K562 (cell line): ENCODE measurements around the gene EGFL7. TPM values are rescaled to one million over a fixed set of nuclear protein-coding genes. Genes with fewer than 3 reads are reported as not detected.

Experiments
- ATF3 ChIP-seq, 2 experiments: fragments of 450-650 bp in 1 of 2; sonication (generic) in 1 of 2; formaldehyde crosslinking in 1 of 2; IDR thresholded peaks in 1 of 2; conservative IDR thresholded peaks in 1 of 2; 2 replicates each; pipeline versions ENCODE4 v1.6.1 to v1.8.1; 2016 to 2023; ENCODE audit warnings: mild to moderate bottlenecking in 2 of 2, moderate library complexity in 2 of 2, inconsistent platforms in 1 of 2, missing genetic modification reagents in 1 of 2
- BHLHE40 ChIP-seq: IDR thresholded peaks from 2 replicates; pipeline ENCODE4 v1.6.1; 2011; ENCODE audit warnings: low read length, improper control_type of control experiment
- CBX1 ChIP-seq: sonication (generic); IDR thresholded peaks from 2 replicates; pipeline ENCODE4 v1.6.1; 2016; ENCODE audit warnings: antibody characterized with exemption, low read depth, mild to moderate bottlenecking
- DPF2 ChIP-seq: fragments of 450-650 bp; IDR thresholded peaks from 2 replicates; pipeline ENCODE4 v1.6.1; 2016
- ETV6 ChIP-seq, 3 experiments: fragments of 150-350 bp in 1 of 3; sonication (generic) in 1 of 3; formaldehyde crosslinking in 1 of 3; IDR thresholded peaks; 2 replicates each; pipeline versions ENCODE4 v1.6.1 to v1.8.0; 2014 to 2022; ENCODE audit warnings: borderline replicate concordance in 2 of 3, low read depth in 2 of 3, antibody characterized with exemption in 1 of 3, low read length in 1 of 3, mild to moderate bottlenecking in 1 of 3, missing genetic modification reagents in 1 of 3
- FOXM1 ChIP-seq, 2 experiments: fragments of 450-650 bp in 1 of 2; sonication (generic) in 1 of 2; formaldehyde crosslinking in 1 of 2; IDR thresholded peaks; 2 replicates each; pipeline versions ENCODE4 v1.6.1 to v1.9.0; 2017 to 2022; ENCODE audit warnings: low read depth in 2 of 2, mild to moderate bottlenecking in 2 of 2, missing genetic modification reagents in 1 of 2, moderate library complexity in 1 of 2
- HIVEP1 ChIP-seq: fragments of 250-450 bp; sonication (Bioruptor Pico); IDR thresholded peaks from 2 replicates; pipeline ENCODE4 v1.4.0; 2020; ENCODE audit warnings: mild to moderate bottlenecking
- MYBL2 ChIP-seq, 2 experiments: fragments of 450-650 bp in 1 of 2; sonication (generic) in 1 of 2; formaldehyde crosslinking in 1 of 2; IDR thresholded peaks; 2 replicates each; pipeline versions ENCODE4 v1.6.1 to v1.8.1; 2017 to 2022; ENCODE audit warnings: borderline replicate concordance in 1 of 2, inconsistent platforms in 1 of 2, low read depth in 1 of 2, mild to moderate bottlenecking in 1 of 2, missing genetic modification reagents in 1 of 2, moderate library complexity in 1 of 2
- NCOA2 ChIP-seq, 2 experiments: fragments of 450-650 bp; IDR thresholded peaks; 2 replicates each; pipeline ENCODE4 v1.6.1; 2018; ENCODE audit warnings: mild to moderate bottlenecking in 2 of 2, moderate library complexity in 1 of 2; ENCODE audit not compliant: partially characterized antibody in 2 of 2
- PCBP1 ChIP-seq: fragments of 200-400 bp; formaldehyde crosslinking; IDR thresholded peaks from 2 replicates; pipeline ENCODE4 v1.6.1; 2018; ENCODE audit warnings: mild to moderate bottlenecking, low read depth, low read length; ENCODE audit not compliant: poor library complexity, severe bottlenecking
- POLR2B ChIP-seq: fragments of 450-650 bp; IDR thresholded peaks from 2 replicates; pipeline ENCODE4 v1.6.1; 2018; ENCODE audit warnings: low read depth; ENCODE audit not compliant: partially characterized antibody
- PYGO2 ChIP-seq: fragments of 450-650 bp; IDR thresholded peaks from 2 replicates; pipeline ENCODE4 v1.6.1; 2016; ENCODE audit warnings: mild to moderate bottlenecking, missing genetic modification characterization, moderate library complexity, missing compliant biosample characterization
- RAD51 ChIP-seq: fragments of 450-650 bp; IDR thresholded peaks from 2 replicates; pipeline ENCODE4 v1.7.1; 2016; ENCODE audit warnings: low read depth, mild to moderate bottlenecking, borderline replicate concordance
- RFX7 ChIP-seq: fragments of 250-450 bp; sonication (Bioruptor Pico); IDR thresholded peaks from 2 replicates; pipeline ENCODE4 v1.5.1; 2021; ENCODE audit warnings: mild to moderate bottlenecking
- RNF2 ChIP-seq: sonication (generic); IDR thresholded peaks from 2 replicates; pipeline ENCODE4 v1.6.1; 2016
- SMAD3 ChIP-seq: fragments of 450-650 bp; formaldehyde crosslinking; conservative IDR thresholded peaks from 2 replicates; pipeline ENCODE4 v1.4.0; 2020; ENCODE audit warnings: mild to moderate bottlenecking
- SMARCE1 ChIP-seq: fragments of 450-650 bp; IDR thresholded peaks from 2 replicates; pipeline ENCODE4 v1.7.1; 2016; ENCODE audit warnings: mild to moderate bottlenecking
- SNIP1 ChIP-seq: fragments of 450-650 bp; IDR thresholded peaks from 2 replicates; pipeline ENCODE4 v1.7.1; 2017; ENCODE audit warnings: low read depth, mild to moderate bottlenecking
- XRCC4 ChIP-seq: IDR thresholded peaks from one replicate; pipeline ENCODE4 v1.6.1; 2011; ENCODE audit not compliant: insufficient read depth, insufficient read length; ENCODE audit errors: extremely low read depth
- ZBTB49 ChIP-seq: sonication (generic); formaldehyde crosslinking; IDR thresholded peaks from 2 replicates; pipeline ENCODE4 v1.8.0; 2022; ENCODE audit warnings: missing genetic modification reagents, mild to moderate bottlenecking, borderline replicate concordance
- ZKSCAN8 ChIP-seq: fragments of 200-800 bp; sonication (Bioruptor generic); IDR thresholded peaks from 2 replicates; pipeline ENCODE4 v1.6.1; 2016; ENCODE audit warnings: missing genetic modification characterization, missing compliant biosample characterization
- ZNF133 ChIP-seq: fragments of 250-450 bp; sonication (Bioruptor Pico); IDR thresholded peaks from 2 replicates; pipeline ENCODE4 v1.4.0; 2020; ENCODE audit warnings: mild to moderate bottlenecking
- ZNF263 ChIP-seq: sonication (generic); formaldehyde crosslinking; IDR thresholded peaks from 2 replicates; pipeline ENCODE4 v1.8.0; 2022; ENCODE audit warnings: mild to moderate bottlenecking, missing genetic modification reagents, borderline replicate concordance
- ZNF324 ChIP-seq: fragments of 250-450 bp; sonication (Bioruptor Pico); IDR thresholded peaks from 2 replicates; pipeline ENCODE4 v1.4.0; 2020; ENCODE audit warnings: mild to moderate bottlenecking
- ZNF696 ChIP-seq: fragments of 250-450 bp; sonication (Bioruptor Pico); conservative IDR thresholded peaks from 2 replicates; pipeline ENCODE4 v1.4.0; 2020; ENCODE audit warnings: mild to moderate bottlenecking, moderate library complexity
- ZNF785 ChIP-seq: fragments of 250-450 bp; sonication (Bioruptor Pico); IDR thresholded peaks from 2 replicates; pipeline ENCODE4 v1.4.0; 2020; ENCODE audit warnings: mild to moderate bottlenecking
- ZZZ3 ChIP-seq: fragments of 450-650 bp; IDR thresholded peaks from 2 replicates; pipeline ENCODE4 v1.6.1; 2016; ENCODE audit warnings: antibody characterized with exemption, mild to moderate bottlenecking, moderate library complexity
- polyA plus RNA-seq, 8 experiments: library from polyadenylated mRNA; depleted of rRNA in 4 of 8; stranded (reverse) in 5 of 8; unstranded in 3 of 8; fragments of >200 nt; fragmentation: Nextera tagmentation in 2 of 8; fragmentation: Illumina TruSeq in 1 of 8; extraction: Ambion mirVana in 2 of 8; extraction: Trizol in 1 of 8; gene quantifications; 2 replicates each; pipeline versions ENCODE4 v1.2.1 to v1.2.3, GENCODE V29; 2011 to 2014; ENCODE audit warnings: inconsistent platforms in 1 of 8, missing spikeins in 1 of 8
- total RNA-seq, 7 experiments: library from RNA; depleted of rRNA in 6 of 7; stranded (reverse); fragments of >200 nt in 6 of 7; fragmentation: Illumina TruSeq in 2 of 7; extraction: Trizol in 2 of 7; gene quantifications; 2 replicates each; pipeline versions ENCODE4 v1.2.1 to v1.2.3, GENCODE V29; 2011 to 2021; ENCODE audit warnings: low replicate concordance in 1 of 7

EGFL7 gene
- total and polyA plus RNA-seq, 9 of the 15 experiments (the other 6 are each of a cell fraction or from before 2014, with no cell fraction given): 1.5 to 286 (median 55.5) TPM

GRCh38 chr9:136614372-136614922, 48.3 kb upstream of the EGFL7 start (continued):
- TF ChIP-seq ZNF263 (CRISPR knock-in tag) (no peak), ZNF133 (CRISPR knock-in tag) (no peak), SNIP1 (no peak), MYBL2 (IDR thresholded peaks at IDR 0.05; ENCODE audit: low read depth) (no peak), MYBL2 (CRISPR knock-in tag; IDR thresholded peaks at IDR 0.05; ENCODE audit: borderline replicate concordance) (no peak), ZNF324 (CRISPR knock-in tag) (no peak), RFX7 (no peak), CBX1 (no peak), HIVEP1 (CRISPR knock-in tag) (no peak), ZZZ3 (no peak), RAD51 (no peak), ZNF785 (no peak), RNF2 (peak; percentile 76; the same call in 1 of the 2 replicates), ZNF696 (CRISPR knock-in tag) (no peak), SMARCE1 (peak; percentile 81), NCOA2 (IDR thresholded peaks at IDR 0.05; ENCODE audit: partially characterized antibody in 2 of 2) (no peak), DPF2 (peak; percentile 58; the same call in 1 of the 2 replicates), ATF3 (IDR thresholded peaks at IDR 0.05) (peak; percentile 85), ATF3 (CRISPR knock-in tag; conservative IDR thresholded peaks at IDR 0.05) (no peak), ETV6 (IDR thresholded peaks at IDR 0.05; ENCODE audit: borderline replicate concordance in 1 of 2, low read depth in 2 of 2, low read length in 1 of 2) (peak; percentile 59 to 61; a peak in 2 of 4 replicates), ETV6 (CRISPR knock-in tag; IDR thresholded peaks at IDR 0.05; ENCODE audit: borderline replicate concordance) (no peak), SMAD3 (CRISPR knock-in tag) (no peak), PCBP1 (no peak), PYGO2 (tag) (no peak), XRCC4 (no peak), ZBTB49 (CRISPR knock-in tag) (no peak), ZKSCAN8 (no peak), POLR2B (no peak), FOXM1 (IDR thresholded peaks at IDR 0.05; ENCODE audit: low read depth) (no peak), FOXM1 (CRISPR knock-in tag; IDR thresholded peaks at IDR 0.05; ENCODE audit: low read depth) (0 out of 2 replicates have a peak, but pooled peaks have one; percentile 21), BHLHE40 (no peak)
